Measurements from ENCODE around the gene PIGU.
"Not testable (repeated sequence)": the region's sequence is repeated elsewhere in the genome, so short reads cannot be mapped to it uniquely, and the experiment has no call there.

Gene PIGU

GRCh38 chr20:34676642-34677373 is at the start of gene PIGU:
Gene PIGU, minus strand, starts transcription at chr20:34677092. Its CDS starts 7 bp downstream, at chr20:34677085.
- peak within 1 kb of the TSS; percentile 79 to 96 (median 87) for H3K4me2 ChIP-seq
- no peaks in the 10 kb centered on the region for H3K27me3 ChIP-seq
- peak within 1 kb of the TSS; percentile 63 to 84 (median 76) for H3K4me3 ChIP-seq
- peak within 1 kb of the TSS; percentile 72 to 92 (median 86) for H3K9ac ChIP-seq
- peaks cover 0 to 15% (median 0%) of the 10 kb centered on the region in 11 experiments; a peak in 3 of 22 replicates for H4K20me1 ChIP-seq
- H3K9me3 ChIP-seq (replicated peaks in 1 of 11) = no peaks in the 10 kb centered on the region
- H3K36me3 ChIP-seq = no peaks in the 10 kb centered on the region; a peak in 1 of 22 replicates
- H3K27ac ChIP-seq = peak within 1 kb of the TSS; percentile 40 to 91 (median 82); a peak in 21 of 22 replicates
- no peak for TF ChIP-seq Cebpa-rat (IDR thresholded peaks at IDR 0.05)
- H3K4me1 ChIP-seq = peaks cover 24 to 45% (median 33%) of the 10 kb centered on the region in 10 experiments

GRCh38 chr20:34724172-34724571 is 47.3 kb upstream of the PIGU start:
- Histone ChIP-seq H3K4me2 (no peak overlapping the region), H3K9me3 (replicated peaks in 1 of 11) (no peaks in the 10 kb centered on the region), H3K4me1 (no peaks in the 10 kb centered on the region), H4K20me1 (no peaks in the 10 kb centered on the region; a peak in 1 of 22 replicates), H3K27me3 (no peaks in the 10 kb centered on the region), H3K4me3 (no peak overlapping the region), H3K9ac (no peak overlapping the region), H3K36me3 (peaks cover 51 to 100% (median 81%) of the 10 kb centered on the region in 11 experiments), H3K27ac (no peak overlapping the region)
- TF ChIP-seq Cebpa-rat (IDR thresholded peaks at IDR 0.05) = no peak

- not testable (repeated sequence) for H4K20me1 ChIP-seq; H3K4me3 ChIP-seq; H3K27ac ChIP-seq; H3K9me3 ChIP-seq (replicated peaks in 1 of 11); H3K4me2 ChIP-seq; H3K9ac ChIP-seq; H3K4me1 ChIP-seq; H3K27me3 ChIP-seq
- H3K36me3 ChIP-seq = peaks cover 46 to 100% (median 79%) of the 10 kb centered on the region in 11 experiments
These were observed 45.7 kb upstream of the PIGU start for GRCh38 chr20:34722560-34722959.

- Histone ChIP-seq H3K4me3 (no peak overlapping the region), H3K36me3 (peaks cover 33 to 99% (median 76%) of the 10 kb centered on the region in 11 experiments), H3K27me3 (no peaks in the 10 kb centered on the region), H3K9ac (no peak overlapping the region), H3K4me2 (no peak overlapping the region), H3K9me3 (replicated peaks in 1 of 11) (no peaks in the 10 kb centered on the region), H3K4me1 (no peaks in the 10 kb centered on the region), H3K27ac (no peak overlapping the region), H4K20me1 (peaks cover 0 to 2% (median 0%) of the 10 kb centered on the region in 11 experiments; a peak in 2 of 22 replicates)
- TF ChIP-seq Cebpa-rat (IDR thresholded peaks at IDR 0.05) = no peak
These were observed 43.4 kb upstream of the PIGU start for GRCh38 chr20:34720266-34720665.

GRCh38 chr20:34719242-34720017 is 42.5 kb upstream of the PIGU start:
- H3K4me2 ChIP-seq; H3K9ac ChIP-seq; H3K9me3 ChIP-seq (replicated peaks in 1 of 11); H3K4me1 ChIP-seq; H3K4me3 ChIP-seq; H3K27ac ChIP-seq; H3K27me3 ChIP-seq; H4K20me1 ChIP-seq: not testable (repeated sequence)
- H3K36me3 ChIP-seq = peaks cover 37 to 99% (median 76%) of the 10 kb centered on the region in 11 experiments

- no peaks in the 10 kb centered on the region for H3K9me3 ChIP-seq (replicated peaks in 1 of 11)
- H3K4me1 ChIP-seq = peaks cover 0 to 24% (median 4%) of the 10 kb centered on the region in 10 experiments; a peak in 9 of 20 replicates
- no peak overlapping the region for H3K9ac ChIP-seq
- no peak overlapping the region for H3K4me2 ChIP-seq
- H4K20me1 ChIP-seq = peaks cover 0 to 27% (median 0%) of the 10 kb centered on the region in 11 experiments; a peak in 8 of 22 replicates
- H3K4me3 ChIP-seq = no peak overlapping the region
- H3K27ac ChIP-seq = no peak overlapping the region
- no peaks in the 10 kb centered on the region for H3K27me3 ChIP-seq
- peaks cover 47 to 99% (median 76%) of the 10 kb centered on the region in 11 experiments for H3K36me3 ChIP-seq
- no peak for TF ChIP-seq Cebpa-rat (IDR thresholded peaks at IDR 0.05)
These were observed 40.6 kb upstream of the PIGU start for GRCh38 chr20:34717230-34718095.

GRCh38 chr20:34716921-34717229 is 40.0 kb upstream of the PIGU start:
- no peak overlapping the region for H3K9ac ChIP-seq
- peaks cover 1 to 31% (median 4%) of the 10 kb centered on the region in 11 experiments; a peak in 12 of 22 replicates for H4K20me1 ChIP-seq
- no peaks in the 10 kb centered on the region for H3K27me3 ChIP-seq
- no peak for TF ChIP-seq Cebpa-rat (IDR thresholded peaks at IDR 0.05)
- H3K4me2 ChIP-seq = no peak overlapping the region
- no peak overlapping the region for H3K4me3 ChIP-seq
- no peak overlapping the region for H3K27ac ChIP-seq
- no peaks in the 10 kb centered on the region for H3K9me3 ChIP-seq (replicated peaks in 1 of 11)
- H3K4me1 ChIP-seq = peaks cover under 1 to 30% (median 7%) of the 10 kb centered on the region in 10 experiments; a peak in 17 of 20 replicates
- H3K36me3 ChIP-seq = peaks cover 47 to 99% (median 75%) of the 10 kb centered on the region in 11 experiments

- Histone ChIP-seq H3K4me3 (no peak overlapping the region), H3K9ac (no peak overlapping the region), H3K4me1 (peaks cover 15 to 45% (median 22%) of the 10 kb centered on the region in 10 experiments), H3K4me2 (no peak overlapping the region), H3K27ac (no peak overlapping the region), H3K27me3 (peaks cover 0 to 4% (median 3%) of the 10 kb centered on the region in 11 experiments; a peak in 8 of 22 replicates), H4K20me1 (peaks cover 16 to 46% (median 18%) of the 10 kb centered on the region in 11 experiments; a peak in 19 of 22 replicates), H3K36me3 (peaks cover 39 to 86% (median 64%) of the 10 kb centered on the region in 11 experiments), H3K9me3 (replicated peaks in 1 of 11) (no peaks in the 10 kb centered on the region)
- no peak for TF ChIP-seq Cebpa-rat (IDR thresholded peaks at IDR 0.05)
These were observed 38.5 kb upstream of the PIGU start for GRCh38 chr20:34715384-34715783.

GRCh38 chr20:34713944-34714515 is 37.1 kb upstream of the PIGU start:
- H3K9ac ChIP-seq; H3K27me3 ChIP-seq; H3K27ac ChIP-seq; H3K4me3 ChIP-seq; H3K9me3 ChIP-seq (replicated peaks in 1 of 11): not testable (repeated sequence)
- Histone ChIP-seq H3K4me1 (peaks cover 19 to 50% (median 27%) of the 10 kb centered on the region in 10 experiments), H4K20me1 (peaks cover 20 to 51% (median 23%) of the 10 kb centered on the region in 11 experiments; a peak in 19 of 22 replicates), H3K4me2 (peak overlapping the region in 5 of 11 experiments; percentile 8 to 39 (median 17); a peak in 4 of 22 replicates), H3K36me3 (peaks cover 34 to 73% (median 59%) of the 10 kb centered on the region in 11 experiments)
